SU-DHL-6 (cell line): ENCODE measurements around the gene UTF1.

Experiments used
- EZH2phosphoT487 ChIP-seq: fragments of 200-600 bp; sonication (generic), shearing (Covaris generic); conservative IDR thresholded peaks from 2 replicates; pipeline ENCODE4 v1.6.1; 2018; ENCODE audit warnings: mild to moderate bottlenecking, antibody characterized with exemption, low read length, moderate library complexity, mixed read lengths
- TF ChIP-seq, protein P1 (sequence below): fragments of 200-600 bp; sonication (generic); IDR thresholded peaks from one replicate; pipeline ENCODE4 v1.5.1; 2017; ENCODE audit warnings: antibody characterized with exemption, mild to moderate bottlenecking, low read length, moderate library complexity; ENCODE audit not compliant: insufficient read depth, poor library complexity, severe bottlenecking

DNA sequence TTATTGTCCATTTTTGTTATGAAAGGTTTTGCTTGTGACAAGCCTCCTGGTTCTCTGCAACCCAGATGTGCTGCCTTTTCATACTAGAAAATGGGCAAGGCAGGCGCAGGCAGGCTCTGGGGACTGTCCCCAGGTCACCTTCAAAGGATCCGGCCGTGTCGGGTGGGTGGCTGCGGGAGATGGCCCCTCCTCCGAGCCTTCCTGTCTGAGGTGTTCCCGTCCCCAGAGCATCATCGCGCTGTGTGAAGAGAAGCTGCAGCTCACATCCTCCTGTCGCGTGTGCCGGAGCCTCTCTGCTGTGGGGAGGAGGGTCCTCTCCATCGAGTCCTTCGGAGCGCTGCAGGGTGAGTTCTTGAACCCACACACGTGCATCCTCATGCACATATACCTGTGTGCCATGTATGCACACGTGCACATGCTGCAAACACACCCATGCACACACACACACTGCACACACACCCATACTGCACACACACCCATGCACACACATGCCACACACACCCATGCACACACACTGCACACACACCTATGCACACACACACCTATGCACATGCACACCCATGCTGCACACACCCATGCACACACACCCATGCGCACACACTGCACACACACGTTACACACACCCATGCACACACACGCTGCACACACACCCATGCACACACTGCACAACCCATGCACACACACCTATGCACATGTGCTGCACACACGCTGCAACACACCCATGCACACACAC is 46.2 kb upstream of the UTF1 start:
- TF ChIP-seq, protein P1, sequence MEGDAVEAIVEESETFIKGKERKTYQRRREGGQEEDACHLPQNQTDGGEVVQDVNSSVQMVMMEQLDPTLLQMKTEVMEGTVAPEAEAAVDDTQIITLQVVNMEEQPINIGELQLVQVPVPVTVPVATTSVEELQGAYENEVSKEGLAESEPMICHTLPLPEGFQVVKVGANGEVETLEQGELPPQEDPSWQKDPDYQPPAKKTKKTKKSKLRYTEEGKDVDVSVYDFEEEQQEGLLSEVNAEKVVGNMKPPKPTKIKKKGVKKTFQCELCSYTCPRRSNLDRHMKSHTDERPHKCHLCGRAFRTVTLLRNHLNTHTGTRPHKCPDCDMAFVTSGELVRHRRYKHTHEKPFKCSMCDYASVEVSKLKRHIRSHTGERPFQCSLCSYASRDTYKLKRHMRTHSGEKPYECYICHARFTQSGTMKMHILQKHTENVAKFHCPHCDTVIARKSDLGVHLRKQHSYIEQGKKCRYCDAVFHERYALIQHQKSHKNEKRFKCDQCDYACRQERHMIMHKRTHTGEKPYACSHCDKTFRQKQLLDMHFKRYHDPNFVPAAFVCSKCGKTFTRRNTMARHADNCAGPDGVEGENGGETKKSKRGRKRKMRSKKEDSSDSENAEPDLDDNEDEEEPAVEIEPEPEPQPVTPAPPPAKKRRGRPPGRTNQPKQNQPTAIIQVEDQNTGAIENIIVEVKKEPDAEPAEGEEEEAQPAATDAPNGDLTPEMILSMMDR, result no peak
- no peak for TF ChIP-seq EZH2phosphoT487
